Forelimb muscle (tissue), 1 donor: ENCODE data around the gene RYR1. TPM values are rescaled to one million over a fixed set of nuclear protein-coding genes. Genes with fewer than 3 reads are reported as not detected.
"Not testable (repeated sequence)": the region's sequence is repeated elsewhere in the genome, so short reads cannot be mapped to it uniquely, and the experiment has no call there.

ENCODE experiments used
- DNase-seq: peaks from one replicate; pipeline ENCODE4 v3.0.0-alpha.2; 2013; ENCODE audit warnings: low read depth
- polyA plus RNA-seq: library from polyadenylated mRNA; unstranded; fragments of 120-200 nt; gene quantifications from one replicate; pipeline ENCODE4 v1.2.1, GENCODE V29; 2013; ENCODE audit not compliant: insufficient read length

Gene RYR1
- polyA plus RNA-seq, 1 donor, result 572 TPM

GRCh38 chr19:38425810-38426466 lies 7.6 kb upstream of the RYR1 start, which contains the start of gene RASGRP4:
TSS of gene RASGRP4 (minus strand) at chr19:38426219. CDS start at chr19:38426091, 128 bp downstream.
- DNase-seq, result no peak

GRCh38 chr19:38427035-38427677 lies 6.3 kb upstream of the RYR1 start:
- not testable (repeated sequence) for DNase-seq

- no peak for DNase-seq
Observed at GRCh38 chr19:38429055-38429810, 4.3 kb upstream of the RYR1 start.

GRCh38 chr19:38429811-38430156 lies 3.7 kb upstream of the RYR1 start:
- DNase-seq, result no peak

- DNase-seq, result no peak
Observed at GRCh38 chr19:38430931-38431330, 2.6 kb upstream of the RYR1 start.

- DNase-seq, result peak; percentile 29
Observed at GRCh38 chr19:38434549-38435051, 1.1 kb downstream of the RYR1 start.

- no peak for DNase-seq
Observed at GRCh38 chr19:38437295-38437694, 3.8 kb downstream of the RYR1 start.

- no peak for DNase-seq
Observed at GRCh38 chr19:38437917-38438316, 4.4 kb downstream of the RYR1 start.

GRCh38 chr19:38440592-38440991 lies 7.1 kb downstream of the RYR1 start:
- DNase-seq, result no peak

- DNase-seq, result no peak
Observed at GRCh38 chr19:38441657-38442348, 8.3 kb downstream of the RYR1 start.

GRCh38 chr19:38442736-38443135 lies 9.2 kb downstream of the RYR1 start:
- DNase-seq, result no peak

- DNase-seq, result no peak
Observed at GRCh38 chr19:38443458-38443999, 10.0 kb downstream of the RYR1 start.

GRCh38 chr19:38444026-38444425 lies 10.5 kb downstream of the RYR1 start:
- DNase-seq, result no peak

- DNase-seq, result no peak
Observed at GRCh38 chr19:38445362-38445761, 11.9 kb downstream of the RYR1 start.

GRCh38 chr19:38448225-38448624 lies 14.7 kb downstream of the RYR1 start:
- no peak for DNase-seq

GRCh38 chr19:38449518-38449917 lies 16.0 kb downstream of the RYR1 start:
- no peak for DNase-seq

GRCh38 chr19:38451036-38451435 lies 17.5 kb downstream of the RYR1 start:
- DNase-seq, result no peak

GRCh38 chr19:38451629-38452028 lies 18.1 kb downstream of the RYR1 start:
- DNase-seq, result no peak

- DNase-seq, result no peak
Observed at GRCh38 chr19:38452430-38453366, 19.2 kb downstream of the RYR1 start.

GRCh38 chr19:38453596-38453995 lies 20.1 kb downstream of the RYR1 start:
- no peak for DNase-seq

GRCh38 chr19:38455031-38455430 lies 21.5 kb downstream of the RYR1 start:
- DNase-seq, result no peak
